IMR-90 (cell line): ENCODE data around the gene MAGI2. TPM values are rescaled to one million over a fixed set of nuclear protein-coding genes. Genes with fewer than 3 reads are reported as not detected.
A peak's percentile ranks its signal among the peaks of the same experiment; 100 is the strongest.

Experiments
- ATAC-seq: fragments of 200-7000 bp; cut with Tn5 transposase; 2 replicates; pipeline ENCODE4 v1.9.1; 2020; ENCODE audit warnings: low read depth, mild to moderate bottlenecking, moderate library complexity
- BruUV-seq: library from RNA; stranded (reverse); fragments of 400-500 nt; replicated peaks from 2 replicates; lab custom pipeline; 2021; lab: Mats Ljungman, UMichigan
- CTCF ChIA-PET: fragments of 300-600 bp; formaldehyde crosslinking; extraction: SDS; loops from one replicate; lab custom pipeline; 2021; ENCODE audit warnings: antibody characterized with exemption; lab: Yijun Ruan, JAX
- POLR2A ChIA-PET: fragments of 300-600 bp; sonication (Branson Sonifier 250); formaldehyde crosslinking; loops from one replicate; lab custom pipeline; 2022; ENCODE audit warnings: antibody characterized with exemption; ENCODE audit not compliant: unreplicated experiment; lab: Charles Lee
- DNase-seq: peaks from one replicate; pipeline ENCODE4 v3.0.0; 2013
- H2AFZ ChIP-seq: replicated peaks from 2 replicates; pipeline ENCODE3; 2013; ENCODE audit warnings: low read length, mild to moderate bottlenecking; ENCODE audit not compliant: poor library complexity
- H2AK5ac ChIP-seq: 2 replicates; pipeline ENCODE4 v1.6.1; 2013; ENCODE audit warnings: low read depth, low read length, inconsistent platforms
- H2AK9ac ChIP-seq: replicated peaks from 2 replicates; pipeline ENCODE3; 2013; ENCODE audit warnings: mild to moderate bottlenecking, low read depth, low read length, moderate library complexity; ENCODE audit not compliant: poor library complexity
- H2BK120ac ChIP-seq: 2 replicates; pipeline ENCODE4 v1.6.1; 2013; ENCODE audit warnings: low read depth, low read length, inconsistent platforms
- H2BK15ac ChIP-seq: 3 replicates; pipeline ENCODE4 v1.6.1; 2013; ENCODE audit warnings: low read depth, low read length, inconsistent platforms
- H2BK20ac ChIP-seq: 2 replicates; pipeline ENCODE4 v1.6.1; 2013; ENCODE audit warnings: low read depth, mild to moderate bottlenecking, inconsistent platforms, low read length, moderate library complexity
- H2BK5ac ChIP-seq: 2 replicates; pipeline ENCODE4 v1.6.1; 2013; ENCODE audit warnings: mild to moderate bottlenecking, low read depth, low read length, inconsistent platforms; ENCODE audit not compliant: poor library complexity, severe bottlenecking
- H3K14ac ChIP-seq: replicated peaks from 2 replicates; pipeline ENCODE4 v1.6.1; 2013; ENCODE audit warnings: low read depth, low read length, inconsistent platforms
- H3K18ac ChIP-seq: 2 replicates; pipeline ENCODE4 v1.6.1; 2013; ENCODE audit warnings: low read depth, low read length, control low read depth
- H3K23ac ChIP-seq: 2 replicates; pipeline ENCODE4 v1.6.1; 2013; ENCODE audit warnings: low read depth, low read length, inconsistent platforms
- H3K27ac ChIP-seq: 2 replicates; pipeline ENCODE4 v1.5.1; 2013; ENCODE audit warnings: mild to moderate bottlenecking, control low read depth, low read length; ENCODE audit not compliant: insufficient read depth
- H3K27me3 ChIP-seq: 2 replicates; pipeline ENCODE4 v1.6.1; 2013; ENCODE audit warnings: low read length; ENCODE audit not compliant: control insufficient read depth, insufficient read depth
- H3K36me3 ChIP-seq: 2 replicates; pipeline ENCODE4 v1.6.1; 2013; ENCODE audit warnings: low read length, mixed read lengths; ENCODE audit not compliant: control insufficient read depth, insufficient read depth
- H3K4ac ChIP-seq: 2 replicates; pipeline ENCODE4 v1.6.1; 2013; ENCODE audit warnings: low read depth, low read length, inconsistent platforms
- H3K4me1 ChIP-seq: 2 replicates; pipeline ENCODE4 v1.6.1; 2013; ENCODE audit warnings: low read length, mixed read lengths; ENCODE audit not compliant: control insufficient read depth, insufficient read depth
- H3K4me2 ChIP-seq: 2 replicates; pipeline ENCODE4 v1.6.1; 2013; ENCODE audit warnings: low read depth, mild to moderate bottlenecking, control low read depth, low read length, moderate library complexity
- H3K4me3 ChIP-seq: 2 replicates; pipeline ENCODE4 v1.5.1; 2013; ENCODE audit warnings: low read depth, mild to moderate bottlenecking, control low read depth, low read length, moderate library complexity; ENCODE audit not compliant: insufficient read depth
- H3K56ac ChIP-seq: 2 replicates; pipeline ENCODE4 v1.6.1; 2013; ENCODE audit warnings: low read length, inconsistent platforms; ENCODE audit not compliant: insufficient read depth; ENCODE audit errors: extremely low read depth
- H3K79me1 ChIP-seq, 2 experiments: 2 replicates each; pipeline ENCODE4 v1.6.1; 2013; ENCODE audit warnings: low read length in 2 of 2, inconsistent platforms in 1 of 2, low read depth in 1 of 2
- H3K9ac ChIP-seq: 2 replicates; pipeline ENCODE4 v1.6.1; 2013; ENCODE audit warnings: low read depth, low read length, control low read depth
- H3K9me1 ChIP-seq: 2 replicates; pipeline ENCODE4 v1.6.1; 2013; ENCODE audit warnings: low read length, inconsistent platforms; ENCODE audit not compliant: insufficient read depth
- H3K9me3 ChIP-seq: 2 replicates; pipeline ENCODE4 v1.6.1; 2013; ENCODE audit warnings: low read length; ENCODE audit not compliant: control insufficient read depth, insufficient read depth
- H4K20me1 ChIP-seq: 2 replicates; pipeline ENCODE4 v1.6.1; 2013; ENCODE audit warnings: low read length, inconsistent platforms; ENCODE audit not compliant: insufficient read depth
- H4K5ac ChIP-seq: 2 replicates; pipeline ENCODE4 v1.6.1; 2013; ENCODE audit warnings: mild to moderate bottlenecking, low read depth, low read length, control low read depth
- H4K8ac ChIP-seq, 2 experiments: 2 replicates each; pipeline ENCODE4 v1.6.1; 2013; ENCODE audit warnings: low read depth in 2 of 2, low read length in 2 of 2, control low read depth in 1 of 2, inconsistent platforms in 1 of 2
- H4K91ac ChIP-seq: 2 replicates; pipeline ENCODE4 v1.6.1; 2013; ENCODE audit warnings: low read depth, low read length, inconsistent platforms; ENCODE audit not compliant: insufficient read depth
- BHLHE40 ChIP-seq: fragments of 150-350 bp; IDR thresholded peaks from 2 replicates; pipeline ENCODE4 v1.6.1; 2016; ENCODE audit warnings: mild to moderate bottlenecking, low read depth, low read length
- CHD1 ChIP-seq: IDR thresholded peaks from 2 replicates; pipeline ENCODE4 v1.6.1; 2012; ENCODE audit warnings: low read depth, low read length, improper control_type of control experiment
- FOS ChIP-seq: fragments of 150-350 bp; IDR thresholded peaks from 2 replicates; pipeline ENCODE4 v1.6.1; 2016; ENCODE audit warnings: low read depth, low read length
- MAFK ChIP-seq: IDR thresholded peaks from 2 replicates; pipeline ENCODE4 v1.6.1; 2012; ENCODE audit warnings: low read depth, low read length, improper control_type of control experiment
- MAZ ChIP-seq: IDR thresholded peaks from 2 replicates; pipeline ENCODE4 v1.6.1; 2012; ENCODE audit warnings: low read depth, mild to moderate bottlenecking, low read length, improper control_type of control experiment, moderate library complexity, borderline replicate concordance
- MXI1 ChIP-seq: IDR thresholded peaks from 2 replicates; pipeline ENCODE4 v1.6.1; 2012; ENCODE audit warnings: low read depth, mild to moderate bottlenecking, low read length, moderate library complexity, borderline replicate concordance
- NFE2L2 ChIP-seq: fragments of 150-350 bp; IDR thresholded peaks from 2 replicates; pipeline ENCODE4 v1.6.1; 2016; ENCODE audit warnings: low read depth, mild to moderate bottlenecking, low read length
- RAD21 ChIP-seq: IDR thresholded peaks from 2 replicates; pipeline ENCODE4 v1.6.1; 2012; ENCODE audit warnings: low read length, improper control_type of control experiment
- RFX5 ChIP-seq: IDR thresholded peaks from 2 replicates; pipeline ENCODE4 v1.8.0; 2012; ENCODE audit warnings: low read depth, mild to moderate bottlenecking, low read length, moderate library complexity
- SMC3 ChIP-seq: fragments of 150-350 bp; IDR thresholded peaks from 2 replicates; pipeline ENCODE4 v1.6.1; 2016; ENCODE audit warnings: low read depth, mild to moderate bottlenecking, antibody characterized with exemption, low read length, moderate library complexity
- USF2 ChIP-seq: fragments of 150-350 bp; IDR thresholded peaks from 2 replicates; pipeline ENCODE4 v1.6.1; 2017; ENCODE audit warnings: mild to moderate bottlenecking, antibody characterized with exemption, low read length, low read depth
- WGBS, 2 experiments: methylation state at CpG; one replicate each; pipeline versions ENCODE4 v1.1.5 to v1.1.7; 2013; ENCODE audit warnings: missing lambda C conversion rate in 2 of 2; ENCODE audit not compliant: insufficient read length in 1 of 2; ENCODE audit errors: extremely low coverage in 2 of 2; 5-methylcytosine and 5-hydroxymethylcytosine counted together
- dilution Hi-C: fragments of 300-500 bp; cut with HindIII; formaldehyde crosslinking; loops from one replicate; pipeline ENCODE4 v1.14.3; 2018; ENCODE audit warnings: low sequenced_read_pairs; ENCODE audit not compliant: unreplicated experiment
- in situ Hi-C: fragments of 300-500 bp; cut with MboI; formaldehyde crosslinking; loops from 3 replicates; pipeline ENCODE4 v1.14.3; 2019; ENCODE audit warnings: low sequenced_read_pairs, inconsistent platforms, mixed read lengths
- intact Hi-C: fragments of 100-400 bp; cut with micrococcal nuclease; formaldehyde crosslinking; loops from 2 replicates; pipeline ENCODE4 v1.10.0; 2022
- polyA plus RNA-seq, 3 experiments: library from polyadenylated mRNA; depleted of rRNA; stranded (reverse); fragments of >200 nt; gene quantifications; 2 replicates each; pipeline ENCODE4 v1.2.3, GENCODE V29; 2012; ENCODE audit warnings: low replicate concordance in 1 of 3
- total RNA-seq: library from RNA; depleted of rRNA; stranded (reverse); fragments of >200 nt; gene quantifications from 2 replicates; pipeline ENCODE4 v1.2.3, GENCODE V29; 2012

Gene MAGI2
- total and polyA plus RNA-seq, 2 of the 4 experiments (the other 2 are of a cell fraction): 2.5 to 17.9 TPM

- H4K20me1 ChIP-seq: peaks cover 4% of the 10 kb centered on the region; the same call in 1 of the 2 replicates
- H3K9ac ChIP-seq: peak overlapping the region; percentile 99
- in situ Hi-C loops (loop anchor here (25.0 kb wide), 1 partner anchor 585 kb away; no protein-coding TSS in a partner anchor), intact Hi-C loops (loop anchor here (2.0 to 5.0 kb wide), 5 partner anchors 155 to 566 kb away; no protein-coding TSS in a partner anchor), dilution Hi-C loops (no loop called here)
- peaks cover 8% of the 10 kb centered on the region for H3K9me1 ChIP-seq
- H4K8ac ChIP-seq: peak overlapping the region; percentile 71 to 96
- peak overlapping the region; percentile 97 for H2BK5ac ChIP-seq
- ATAC-seq (peak; percentile 6), DNase-seq (peak; percentile 26)
- peaks cover 8% of the 10 kb centered on the region for H3K4me1 ChIP-seq
- peaks cover 19 to 67% of the 10 kb centered on the region in 2 experiments for H3K79me1 ChIP-seq
- H2BK20ac ChIP-seq: peak overlapping the region; percentile 57
- H4K5ac ChIP-seq: peak overlapping the region; percentile 98
- H2AFZ ChIP-seq: peak overlapping the region; percentile 88
- peak overlapping the region; percentile 96 for H3K4me2 ChIP-seq
- peak overlapping the region; percentile 89 for H3K56ac ChIP-seq
- peak overlapping the region; percentile 54 for H3K4me3 ChIP-seq
- peak overlapping the region; percentile 99 for H3K14ac ChIP-seq
- peak overlapping the region; percentile 98 for H3K23ac ChIP-seq
- H3K4ac ChIP-seq: peak overlapping the region; percentile 99
- WGBS, 2 experiments: 0% methylated on average over 23 of the region's 37 CpGs; no CpG with 5 or more reads in 1 of the 2 experiments
- H3K27ac ChIP-seq: peak overlapping the region; percentile 96
- H2AK5ac ChIP-seq: peak overlapping the region; percentile 92
- BruUV-seq: no TSS peak
- peak overlapping the region; percentile 93 for H2BK120ac ChIP-seq
- H4K91ac ChIP-seq: peak overlapping the region; percentile 93
- peaks cover 4% of the 10 kb centered on the region; the same call in 1 of the 2 replicates for H3K36me3 ChIP-seq
- H3K18ac ChIP-seq: peak overlapping the region; percentile 98
- CTCF ChIA-PET: interaction anchor here (0.6 to 1.4 kb wide), 2 partner anchors 155 to 1514 kb away, joined by 4 to 5 read pairs; no protein-coding TSS in a partner anchor
- H3K9me3 ChIP-seq: no peaks in the 10 kb centered on the region
- TF ChIP-seq CHD1: 0 out of 2 replicates have a peak, but pooled peaks have one; percentile 2
- no peak for TF ChIP-seq BHLHE40
- TF ChIP-seq NFE2L2: no peak
- no peak for TF ChIP-seq SMC3
- no peak for TF ChIP-seq USF2
- TF ChIP-seq RAD21: no peak
- no peak for TF ChIP-seq FOS
- TF ChIP-seq MAFK: no peak
- peak; percentile 49; the same call in 1 of the 2 replicates for TF ChIP-seq MAZ
- no peak for TF ChIP-seq RFX5
- TF ChIP-seq MXI1: 0 out of 2 replicates have a peak, but pooled peaks have one; percentile 37
- peak overlapping the region; percentile 94; the same call in 2 of the 3 replicates for H2BK15ac ChIP-seq
- peak overlapping the region; percentile 96 for H2AK9ac ChIP-seq
- no peaks in the 10 kb centered on the region for H3K27me3 ChIP-seq
- POLR2A ChIA-PET: no interaction called here
Observed at GRCh38 chr7:79452495-79453265, 787 bp downstream of the MAGI2 start.
